ENCODE results near the gene HERPUD1. TPM values are rescaled to one million over a fixed set of nuclear protein-coding genes. Genes with fewer than 3 reads are reported as not detected.

The HERPUD1 gene
- total RNA-seq, 1 experiment from 2014 or later, result 28.9 TPM

DNA sequence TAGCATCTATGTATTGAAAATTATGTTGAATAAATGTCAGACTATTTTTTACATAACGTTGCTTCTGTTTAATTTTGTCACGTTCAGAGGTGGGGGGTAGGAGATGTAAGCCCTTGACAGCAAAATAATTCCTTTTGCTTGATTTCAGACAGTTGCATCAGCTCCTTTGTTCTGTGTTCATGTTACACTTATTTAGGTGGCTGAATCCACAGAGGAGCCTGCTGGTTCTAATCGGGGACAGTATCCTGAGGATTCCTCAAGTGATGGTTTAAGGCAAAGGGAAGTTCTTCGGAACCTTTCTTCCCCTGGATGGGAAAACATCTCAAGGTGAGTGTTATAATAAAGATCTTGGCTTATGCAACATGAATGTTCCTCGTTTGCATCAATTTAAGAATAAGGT, 4.5 kb downstream of the HERPUD1 start:
- H4K8ac ChIP-seq (replicated peaks; ENCODE audit: insufficient read length, low read depth, low read length), result no peak overlapping the region
- H3K9ac ChIP-seq (ENCODE audit: extremely low read depth, insufficient read length, low read length), result no peak overlapping the region
- H3K27ac ChIP-seq (ENCODE audit: insufficient read length, low read depth, low read length), result no peak overlapping the region
- no peak overlapping the region for H3K56ac ChIP-seq (ENCODE audit: insufficient read length, low read depth, low read length)
- H3K79me1 ChIP-seq (ENCODE audit: insufficient read depth, low read depth, low read length, poor library complexity, severe bottlenecking), result peaks cover 2% of the 10 kb centered on the region
- H3K27me3 Mint-ChIP-seq (ENCODE audit: low read depth), result no peaks in the 10 kb centered on the region
- H3K18ac ChIP-seq (ENCODE audit: insufficient read length, low read depth, low read length), result no peak overlapping the region
- no peak overlapping the region for H3K4ac ChIP-seq (ENCODE audit: low read depth, low read length)
- no peak overlapping the region for H2BK20ac ChIP-seq (ENCODE audit: low read depth, low read length, poor library complexity, severe bottlenecking)
- peaks cover 9% of the 10 kb centered on the region for H3K23me2 ChIP-seq (ENCODE audit: insufficient read length, low read depth, low read length, poor library complexity, severe bottlenecking)
- no peak overlapping the region for H2BK12ac ChIP-seq (ENCODE audit: insufficient read length, low read depth, low read length)
- H3K9me3 ChIP-seq (ENCODE audit: control insufficient read depth, low read depth, low read length), result no peaks in the 10 kb centered on the region
- no peak overlapping the region for H3K4me2 ChIP-seq (ENCODE audit: insufficient read depth, insufficient read length, low read length)
- H2AFZ ChIP-seq (ENCODE audit: low read length), result no peak overlapping the region
- H3K14ac ChIP-seq (ENCODE audit: insufficient read depth, low read length), result no peak overlapping the region
- H3T11ph ChIP-seq (ENCODE audit: low read length), result no peak overlapping the region
- H2BK5ac ChIP-seq (ENCODE audit: insufficient read length, low read length), result no peak overlapping the region
- no peak overlapping the region for H2BK15ac ChIP-seq (ENCODE audit: low read depth, low read length)
- H3K27me3 ChIP-seq (ENCODE audit: insufficient read depth, low read length), result no peaks in the 10 kb centered on the region
- no peak overlapping the region for H2AK5ac ChIP-seq (ENCODE audit: insufficient read length, low read length)
- H3K4me1 Mint-ChIP-seq, result peaks cover 11 to 12% of the 10 kb centered on the region in 2 experiments; a peak in 3 of 4 replicates
- H3K4me1 ChIP-seq (ENCODE audit: insufficient read depth, low read length), result no peaks in the 10 kb centered on the region
- no peak for DNase-seq
- H3K4me3 Mint-ChIP-seq, result no peak overlapping the region
- no peak overlapping the region for H3K23ac ChIP-seq (ENCODE audit: insufficient read length, low read depth, low read length)
- H3K79me2 ChIP-seq (ENCODE audit: insufficient read depth, low read length), result peaks cover 9% of the 10 kb centered on the region; the same call in 1 of the 2 replicates
- no peak overlapping the region for H4K5ac ChIP-seq (ENCODE audit: insufficient read length, low read depth, low read length)
- H4K20me1 ChIP-seq (ENCODE audit: control insufficient read depth, insufficient read depth, insufficient read length), result no peaks in the 10 kb centered on the region
- H3K36me3 Mint-ChIP-seq (ENCODE audit: insufficient read depth in 1 of 3, low read depth in 3 of 3), result peaks cover 42 to 71% (median 64%) of the 10 kb centered on the region in 3 experiments
- H3K9me3 Mint-ChIP-seq, result no peaks in the 10 kb centered on the region
- WGBS (ENCODE audit: extremely low coverage, insufficient read length, low lambda C conversion rate), result no CpG with 5 or more reads among the region's 5 CpGs
- TF ChIP-seq, protein P1, sequence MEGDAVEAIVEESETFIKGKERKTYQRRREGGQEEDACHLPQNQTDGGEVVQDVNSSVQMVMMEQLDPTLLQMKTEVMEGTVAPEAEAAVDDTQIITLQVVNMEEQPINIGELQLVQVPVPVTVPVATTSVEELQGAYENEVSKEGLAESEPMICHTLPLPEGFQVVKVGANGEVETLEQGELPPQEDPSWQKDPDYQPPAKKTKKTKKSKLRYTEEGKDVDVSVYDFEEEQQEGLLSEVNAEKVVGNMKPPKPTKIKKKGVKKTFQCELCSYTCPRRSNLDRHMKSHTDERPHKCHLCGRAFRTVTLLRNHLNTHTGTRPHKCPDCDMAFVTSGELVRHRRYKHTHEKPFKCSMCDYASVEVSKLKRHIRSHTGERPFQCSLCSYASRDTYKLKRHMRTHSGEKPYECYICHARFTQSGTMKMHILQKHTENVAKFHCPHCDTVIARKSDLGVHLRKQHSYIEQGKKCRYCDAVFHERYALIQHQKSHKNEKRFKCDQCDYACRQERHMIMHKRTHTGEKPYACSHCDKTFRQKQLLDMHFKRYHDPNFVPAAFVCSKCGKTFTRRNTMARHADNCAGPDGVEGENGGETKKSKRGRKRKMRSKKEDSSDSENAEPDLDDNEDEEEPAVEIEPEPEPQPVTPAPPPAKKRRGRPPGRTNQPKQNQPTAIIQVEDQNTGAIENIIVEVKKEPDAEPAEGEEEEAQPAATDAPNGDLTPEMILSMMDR (conservative IDR thresholded peaks at IDR 0.05), result no peak
- H3K27ac Mint-ChIP-seq, result no peak overlapping the region; a peak in 1 of 7 replicates
- H4K91ac ChIP-seq (ENCODE audit: insufficient read length, low read depth, low read length), result no peak overlapping the region
- H2BK120ac ChIP-seq (ENCODE audit: low read depth, low read length, poor library complexity, severe bottlenecking), result no peak overlapping the region

Measured in H9 (cell line).